Upper lobe of left lung (tissue), 4 donors: ENCODE data around the gene ZC3H6.

Experiments used
- CTCF ChIP-seq, 6 experiments: fragments of 450-650 bp in 4 of 6; fragments of 200-600 bp in 2 of 6; sonication (generic) in 2 of 6; IDR thresholded peaks; one replicate each; pipeline ENCODE4 v1.5.1; 2016 to 2019; ENCODE audit warnings: antibody characterized with exemption in 6 of 6
- EP300 ChIP-seq, 4 donors: sonication (generic); formaldehyde crosslinking; IDR thresholded peaks; one replicate each; pipeline ENCODE4 v1.5.1; 2017; ENCODE audit warnings: antibody characterized with exemption in 4 of 4, control low read depth in 2 of 4

GRCh38 chr2:112340475-112341267, 65.3 kb downstream of the ZC3H6 start:
- TF ChIP-seq CTCF (IDR thresholded peaks at IDR 0.05) (no peak), EP300 (IDR thresholded peaks at IDR 0.05) (no peak)
